Measurements from ENCODE around the gene MAPKAPK2.

Gene MAPKAPK2

DNA sequence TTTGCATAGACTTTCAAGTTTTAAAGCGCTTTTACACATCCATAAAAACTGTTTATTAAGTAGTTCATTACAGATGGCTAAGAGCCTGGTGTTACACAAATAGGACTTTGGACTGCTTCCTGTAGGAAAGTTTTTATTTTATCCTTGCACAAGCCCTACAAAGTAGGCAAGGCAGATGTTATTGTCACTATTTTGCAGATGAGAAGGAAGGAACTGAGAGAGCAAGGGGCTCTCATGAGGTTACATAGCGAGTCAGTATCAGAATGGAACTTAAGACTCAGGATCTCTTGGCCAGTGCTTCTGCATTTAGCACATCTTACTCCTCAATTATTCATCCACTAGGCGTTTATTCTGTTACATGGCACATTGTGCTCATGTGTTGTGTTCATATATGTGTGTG, 2.6 kb upstream of the MAPKAPK2 start:
- no peak for DNase-seq (ENCODE audit: low read depth in 1 of 2, low spot score in 1 of 2)

- DNase-seq (ENCODE audit: low read depth in 1 of 2, low spot score in 1 of 2) = no peak
These were observed 1.4 kb upstream of the MAPKAPK2 start for GRCh38 chr1:206683313-206683712.

DNA sequence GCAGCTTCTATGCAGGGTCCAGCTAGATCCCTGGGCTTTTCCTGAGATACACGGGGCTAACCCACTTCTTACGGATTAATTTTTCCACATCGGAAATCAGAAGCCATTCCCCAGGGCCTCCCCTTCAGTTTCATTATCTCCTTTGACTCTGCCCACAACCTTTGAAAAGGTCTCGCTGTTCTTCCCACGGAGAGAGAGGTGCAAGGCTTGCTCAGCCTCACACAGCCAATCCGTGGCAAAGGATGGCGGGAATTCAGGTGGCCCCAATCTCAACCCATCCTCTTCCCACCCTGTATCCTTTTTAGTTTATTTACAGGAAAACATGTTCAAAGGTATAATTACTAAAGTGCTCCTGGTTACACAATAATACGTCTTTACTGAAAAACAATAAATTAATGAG, 702 bp upstream of the MAPKAPK2 start:
- DNase-seq (ENCODE audit: low read depth in 1 of 2, low spot score in 1 of 2) = no peak

- DNase-seq (ENCODE audit: low read depth in 1 of 2, low spot score in 1 of 2) = peak in 1 of 2 donors; percentile 26
These were observed 646 bp downstream of the MAPKAPK2 start for GRCh38 chr1:206685334-206685768.

DNA sequence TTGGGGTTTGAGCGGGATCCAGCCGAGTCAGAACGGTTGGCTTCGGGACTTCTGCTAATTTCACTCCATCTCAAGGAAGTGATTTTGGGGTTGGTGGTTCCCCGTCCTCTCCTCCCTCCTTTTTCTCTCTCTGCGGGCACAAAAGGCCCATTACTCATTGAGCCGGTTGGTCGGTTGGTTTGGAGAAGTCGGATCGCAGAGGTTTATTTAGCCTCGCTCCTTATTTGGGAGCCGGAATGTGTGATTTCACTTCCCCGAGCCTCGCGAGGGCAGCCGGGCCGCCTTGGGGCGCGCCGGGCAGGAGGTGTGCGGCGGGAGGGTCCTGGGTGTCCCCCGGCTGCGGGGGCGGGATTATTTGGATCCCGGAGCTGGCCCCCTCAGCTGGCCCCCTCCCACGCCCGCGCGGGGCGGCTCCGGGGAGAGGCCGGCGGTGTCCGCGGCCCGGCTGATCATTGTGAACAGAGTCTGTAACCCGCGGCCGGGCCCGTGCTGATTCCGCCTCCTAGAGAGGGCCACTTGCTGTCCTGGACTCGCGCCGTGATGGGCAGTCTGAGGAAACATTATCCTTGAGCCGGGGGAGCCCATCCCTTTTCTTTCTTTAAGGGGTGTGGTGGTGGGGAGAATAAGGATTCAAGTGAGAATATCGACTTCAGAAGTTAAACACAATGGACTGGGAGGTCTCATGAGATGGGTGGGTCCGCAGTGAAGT, 1.2 kb downstream of the MAPKAPK2 start:
- peak in 1 of 2 donors; percentile 8 for DNase-seq (ENCODE audit: low read depth in 1 of 2, low spot score in 1 of 2)

- no peak for DNase-seq (ENCODE audit: low read depth in 1 of 2, low spot score in 1 of 2)
These were observed 2.0 kb downstream of the MAPKAPK2 start for GRCh38 chr1:206686478-206687249.

DNA sequence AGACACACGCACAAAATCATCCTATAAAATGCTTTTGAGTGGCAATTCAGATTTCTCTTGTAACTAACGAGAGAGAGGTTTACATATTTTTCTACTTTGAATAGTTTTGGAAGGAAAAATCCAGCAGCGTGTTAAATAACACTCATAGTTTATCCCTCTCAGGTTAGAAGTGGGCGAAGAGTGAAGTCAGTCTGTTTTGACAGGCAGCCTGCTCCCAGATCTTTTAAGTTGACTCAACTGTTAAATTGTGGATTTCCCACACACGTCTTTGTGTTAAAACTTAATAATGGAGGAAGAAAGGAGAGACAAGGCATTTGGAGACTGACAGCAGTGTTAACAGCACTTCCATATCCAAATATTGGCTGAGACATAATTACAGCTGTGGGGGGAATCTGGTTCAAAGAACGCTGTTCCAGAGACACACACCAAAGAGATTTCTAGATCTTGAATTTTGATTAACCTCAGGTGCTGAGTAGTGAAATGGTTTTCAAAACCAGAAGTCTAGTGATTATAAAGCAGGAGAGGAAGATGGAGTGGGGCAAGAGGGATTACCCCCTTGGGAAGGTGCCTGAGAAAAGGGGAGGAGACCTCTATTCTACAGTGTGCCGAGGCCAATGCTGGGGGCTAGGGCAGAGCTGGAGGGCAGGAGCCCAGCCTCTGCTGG, 2.7 kb downstream of the MAPKAPK2 start:
- no peak for DNase-seq (ENCODE audit: low read depth in 1 of 2, low spot score in 1 of 2)

- DNase-seq (ENCODE audit: low read depth in 1 of 2, low spot score in 1 of 2) = no peak
These were observed 3.3 kb downstream of the MAPKAPK2 start for GRCh38 chr1:206687915-206688442.

GRCh38 chr1:206690516-206690915, 5.8 kb downstream of the MAPKAPK2 start:
- no peak for DNase-seq (ENCODE audit: low read depth in 1 of 2, low spot score in 1 of 2)

- no peak for DNase-seq (ENCODE audit: low read depth in 1 of 2, low spot score in 1 of 2)
These were observed 6.9 kb downstream of the MAPKAPK2 start for GRCh38 chr1:206691604-206692003.

DNA sequence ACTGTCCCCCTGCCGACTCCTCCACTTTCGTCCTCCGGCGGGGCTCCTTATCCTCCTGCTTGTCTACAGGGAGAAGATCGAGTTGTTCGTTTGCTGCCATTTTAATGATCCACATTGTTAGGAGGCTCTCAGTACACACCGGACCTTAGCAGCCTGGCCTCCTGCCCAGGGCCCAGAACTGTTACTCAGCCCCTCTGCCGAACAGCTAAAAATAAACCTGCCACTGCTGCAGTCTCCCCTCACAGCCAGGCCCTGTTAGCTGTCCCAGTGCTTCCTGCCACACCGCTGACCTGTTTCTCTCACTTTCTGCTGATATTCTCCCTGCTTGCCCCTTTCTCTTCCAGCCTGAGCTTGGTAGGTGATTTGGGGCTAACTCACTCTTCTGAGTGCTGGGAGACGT, 8.3 kb downstream of the MAPKAPK2 start:
- DNase-seq (ENCODE audit: low read depth in 1 of 2, low spot score in 1 of 2) = no peak

DNA sequence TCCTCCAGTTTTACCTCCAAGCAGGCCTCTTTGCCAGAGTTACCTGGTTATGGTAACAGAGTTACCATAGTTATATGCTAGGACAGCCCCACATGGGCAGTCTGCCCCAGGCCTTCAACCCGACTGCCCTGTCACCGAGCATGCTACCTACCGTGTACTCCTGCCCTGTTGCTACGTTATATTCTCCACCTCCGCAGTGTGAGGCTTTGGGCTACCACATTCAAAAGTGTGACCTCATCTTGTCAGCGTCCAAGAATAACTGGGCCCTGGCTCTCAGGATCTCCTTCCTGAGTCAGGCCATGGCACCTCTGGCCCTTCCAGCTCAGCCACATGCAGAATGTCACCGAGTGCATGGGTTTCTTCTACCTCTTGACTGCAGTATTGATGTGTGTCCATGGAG, 8.9 kb downstream of the MAPKAPK2 start:
- no peak for DNase-seq (ENCODE audit: low read depth in 1 of 2, low spot score in 1 of 2)

DNA sequence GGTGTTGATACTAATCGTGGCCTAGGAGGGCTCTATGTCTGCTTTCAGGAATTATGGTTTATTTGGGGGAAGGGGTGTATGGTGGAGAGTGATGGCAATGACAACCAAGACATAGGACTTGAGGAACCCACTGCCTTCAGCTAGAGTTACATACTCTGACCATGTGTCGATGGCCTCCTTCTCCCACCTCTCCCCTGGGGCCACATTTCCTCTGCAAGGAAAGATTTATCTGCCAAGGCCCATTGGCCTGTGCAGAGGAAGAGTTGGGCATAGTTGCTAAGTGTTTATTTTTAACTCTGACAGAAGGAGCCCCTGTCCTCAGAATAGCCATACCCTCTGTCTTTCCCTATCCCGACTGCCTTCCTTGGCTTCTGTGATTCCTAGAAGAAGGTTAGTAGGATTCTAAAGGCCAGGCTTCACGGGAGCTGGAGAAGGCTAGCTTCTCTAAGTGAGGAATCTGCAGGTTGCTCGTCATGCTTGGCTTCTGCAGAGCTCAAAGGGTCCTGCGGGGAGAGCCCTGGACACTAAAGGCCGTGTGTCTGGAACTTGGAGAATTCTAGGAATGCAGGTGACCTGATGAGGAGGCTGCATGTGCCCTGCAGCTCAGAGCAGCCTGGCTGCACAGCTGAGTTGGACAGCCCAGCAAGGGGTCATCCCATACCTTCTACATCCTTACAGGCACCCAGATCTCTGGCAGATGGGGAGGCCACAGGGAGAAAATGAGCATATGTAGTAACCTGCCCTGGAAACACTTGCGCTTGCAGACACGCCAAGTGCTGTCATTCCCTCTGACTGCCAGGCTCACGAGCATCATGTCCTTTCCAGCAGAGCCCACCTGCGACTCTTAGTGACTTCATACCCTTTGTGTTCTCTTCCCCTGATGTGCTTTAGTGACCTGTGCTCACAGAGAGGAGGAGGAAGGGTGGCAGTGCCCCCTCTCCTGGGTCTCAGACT, 9.7 kb downstream of the MAPKAPK2 start:
- DNase-seq (ENCODE audit: low read depth in 1 of 2, low spot score in 1 of 2) = no peak

GRCh38 chr1:206695733-206696132, 11.0 kb downstream of the MAPKAPK2 start:
- no peak for DNase-seq (ENCODE audit: low read depth in 1 of 2, low spot score in 1 of 2)

DNA sequence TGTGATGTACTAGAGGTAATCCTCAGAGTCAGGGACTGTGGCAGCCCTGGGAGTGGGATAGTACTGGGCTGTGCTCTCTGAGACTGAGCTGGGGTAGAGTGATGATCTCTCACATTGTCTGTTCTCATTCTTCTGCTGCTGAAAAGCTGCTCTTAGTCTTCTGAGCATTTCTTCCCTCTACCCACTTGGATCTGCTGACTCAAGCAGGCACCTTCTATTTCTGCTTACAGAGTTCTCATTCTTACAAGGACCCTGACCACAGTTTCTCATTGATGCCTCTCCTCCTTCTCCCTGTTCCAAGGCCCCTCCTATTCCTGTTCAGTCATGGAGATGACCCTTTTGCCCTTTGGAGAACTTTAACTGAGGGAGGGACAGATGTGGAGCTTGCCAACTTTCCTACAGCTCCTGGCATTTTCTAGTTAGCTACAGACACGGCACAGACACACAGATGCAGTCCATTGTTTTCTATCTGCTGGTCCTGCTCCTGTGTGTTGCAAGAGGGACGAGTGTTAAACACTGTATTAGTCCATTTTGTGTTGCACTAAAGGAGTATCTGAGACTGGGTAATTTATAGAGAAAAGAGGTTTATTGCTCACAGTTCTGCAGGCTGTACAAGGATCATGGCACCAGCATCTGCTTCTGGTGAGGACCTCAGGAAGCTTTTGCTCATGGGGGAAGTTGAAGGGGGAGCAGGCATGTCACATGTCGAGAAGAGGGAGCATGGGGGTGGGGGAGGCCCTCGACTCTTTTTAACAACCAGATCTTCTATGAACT, 12.3 kb downstream of the MAPKAPK2 start:
- DNase-seq (ENCODE audit: low read depth in 1 of 2, low spot score in 1 of 2) = no peak

- DNase-seq (ENCODE audit: low read depth in 1 of 2, low spot score in 1 of 2) = no peak
These were observed 13.3 kb downstream of the MAPKAPK2 start for GRCh38 chr1:206698011-206698410.

GRCh38 chr1:206699000-206699586, 14.4 kb downstream of the MAPKAPK2 start:
- no peak for DNase-seq (ENCODE audit: low read depth in 1 of 2, low spot score in 1 of 2)

DNA sequence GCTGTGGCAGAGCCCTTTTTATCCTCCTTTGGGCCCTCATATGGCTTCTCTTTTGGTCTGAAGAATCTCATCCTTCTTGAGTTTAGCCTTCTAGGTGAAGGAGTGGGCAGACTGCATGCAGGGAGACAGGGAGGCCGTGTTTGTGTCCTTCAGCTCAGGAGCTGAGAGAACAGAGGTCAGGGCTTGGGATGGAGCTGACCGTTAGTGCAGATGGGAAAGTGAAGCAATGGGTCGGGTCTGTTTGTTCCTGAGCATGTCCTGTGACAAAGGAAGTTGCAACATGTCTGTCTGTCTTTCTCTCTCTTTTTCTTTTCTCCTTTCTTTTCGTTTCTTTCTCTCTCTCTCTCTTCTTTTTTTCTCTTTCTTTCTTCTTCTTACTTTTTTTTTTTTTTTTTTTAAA, 14.9 kb downstream of the MAPKAPK2 start:
- DNase-seq (ENCODE audit: low read depth in 1 of 2, low spot score in 1 of 2) = no peak

GRCh38 chr1:206700445-206701036, 15.8 kb downstream of the MAPKAPK2 start:
- no peak for DNase-seq (ENCODE audit: low read depth in 1 of 2, low spot score in 1 of 2)

All from stimulated activated CD4-positive, alpha-beta T cell treated with anti-CD3 and anti-CD28 coated beads, Interleukin-15, amount 100 ng/mL, for 1 hour (primary cell).